HEK293 (cell line): ENCODE data around the gene ARHGAP24.

ENCODE experiments used
- CTCF ChIA-PET: fragments of 350-600 bp; formaldehyde crosslinking; extraction: SDS; loops from one replicate; lab custom pipeline; 2021; ENCODE audit warnings: antibody characterized with exemption; lab: Yijun Ruan, JAX
- POLR2A ChIA-PET: fragments of 300-600 bp; formaldehyde crosslinking; extraction: SDS; loops from one replicate; lab custom pipeline; 2020; ENCODE audit warnings: antibody characterized with exemption, inconsistent platforms; lab: Yijun Ruan, JAX
- H3K27ac ChIP-seq: fragments of 200-500 bp; sonication (Bioruptor generic); 2 replicates; pipeline ENCODE4 v1.5.1; 2014; ENCODE audit warnings: low read depth, low read length, control low read depth, inconsistent platforms; ENCODE audit errors: extremely low read depth
- H3K36me3 ChIP-seq, 2 experiments: fragments of 200-500 bp in 1 of 2; sonication (Bioruptor generic) in 1 of 2; 1 replicate in 1 of 2; 2 replicates in 1 of 2; pipeline ENCODE4 v1.5.1; 2014 to 2017; ENCODE audit warnings: inconsistent platforms in 2 of 2, low read length in 2 of 2; ENCODE audit not compliant: control insufficient read depth in 2 of 2, insufficient read depth in 1 of 2
- H3K4me1 ChIP-seq: fragments of 200-500 bp; sonication (Bioruptor generic); 2 replicates; pipeline ENCODE4 v1.5.1; 2014; ENCODE audit warnings: mild to moderate bottlenecking, low read length, inconsistent platforms; ENCODE audit not compliant: control insufficient read depth, insufficient read depth
- H3K4me3 ChIP-seq: 2 replicates; pipeline ENCODE4 v1.5.1; 2011; ENCODE audit warnings: low read depth, mild to moderate bottlenecking, control low read depth, low read length, moderate library complexity
- H3K9me3 ChIP-seq: fragments of 200-500 bp; sonication (Bioruptor generic); 2 replicates; pipeline ENCODE4 v1.5.1; 2014; ENCODE audit warnings: low read depth, low read length, inconsistent platforms; ENCODE audit not compliant: control insufficient read depth, insufficient read depth
- GFI1B ChIP-seq: fragments of 450-650 bp; formaldehyde crosslinking; IDR thresholded peaks from 2 replicates; pipeline ENCODE4 v1.5.1; 2016; ENCODE audit warnings: missing biosample characterization, missing genetic modification characterization
- GLIS2 ChIP-seq: fragments of 450-650 bp; formaldehyde crosslinking; IDR thresholded peaks from 2 replicates; pipeline ENCODE4 v1.5.1; 2016; ENCODE audit warnings: missing biosample characterization, missing genetic modification characterization
- HOXA7 ChIP-seq: sonication (generic); formaldehyde crosslinking; IDR thresholded peaks from 2 replicates; pipeline ENCODE4 v1.8.1; 2022; ENCODE audit warnings: missing genetic modification reagents, borderline replicate concordance
- IKZF3 ChIP-seq: fragments of 450-650 bp; IDR thresholded peaks from 2 replicates; pipeline ENCODE4 v1.5.0; 2018; ENCODE audit warnings: missing biosample characterization, mild to moderate bottlenecking, missing genetic modification characterization, moderate library complexity
- OVOL3 ChIP-seq: fragments of 450-650 bp; formaldehyde crosslinking; IDR thresholded peaks from 2 replicates; pipeline ENCODE4 v1.5.1; 2016; ENCODE audit warnings: missing biosample characterization, missing genetic modification characterization
- REPIN1 ChIP-seq: fragments of 450-650 bp; formaldehyde crosslinking; IDR thresholded peaks from 2 replicates; pipeline ENCODE4 v1.5.1; 2017; ENCODE audit warnings: missing biosample characterization, missing genetic modification characterization, low read depth
- SALL2 ChIP-seq: fragments of 450-650 bp; formaldehyde crosslinking; IDR thresholded peaks from 2 replicates; pipeline ENCODE4 v1.5.0; 2017; ENCODE audit warnings: missing biosample characterization, mild to moderate bottlenecking, missing genetic modification characterization, borderline replicate concordance
- TCF7L2 ChIP-seq: IDR thresholded peaks from 2 replicates; pipeline ENCODE4 v1.6.1; 2011; ENCODE audit warnings: low read depth, mild to moderate bottlenecking, inconsistent platforms, low read length, moderate library complexity, borderline replicate concordance
- ZBTB48 ChIP-seq: fragments of 450-650 bp; formaldehyde crosslinking; IDR thresholded peaks from 2 replicates; pipeline ENCODE4 v1.5.1; 2016; ENCODE audit warnings: missing biosample characterization, missing genetic modification characterization
- ZBTB8A ChIP-seq: fragments of 450-650 bp; formaldehyde crosslinking; IDR thresholded peaks from 2 replicates; pipeline ENCODE4 v1.5.1; 2016; ENCODE audit warnings: missing biosample characterization, missing genetic modification characterization
- ZFP3 ChIP-seq: fragments of 450-650 bp; formaldehyde crosslinking; IDR thresholded peaks from 2 replicates; pipeline ENCODE4 v1.5.1; 2016; ENCODE audit warnings: low read depth, missing biosample characterization, missing genetic modification characterization
- ZIC2 ChIP-seq: fragments of 450-650 bp; formaldehyde crosslinking; IDR thresholded peaks from 2 replicates; pipeline ENCODE4 v1.5.1; 2016; ENCODE audit warnings: missing biosample characterization, missing genetic modification characterization
- ZNF10 ChIP-seq: fragments of 450-650 bp; formaldehyde crosslinking; IDR thresholded peaks from 2 replicates; pipeline ENCODE4 v1.5.1; 2017; ENCODE audit warnings: missing biosample characterization, missing genetic modification characterization
- ZNF140 ChIP-seq: fragments of 450-650 bp; formaldehyde crosslinking; IDR thresholded peaks from 2 replicates; pipeline ENCODE4 v1.5.1; 2016; ENCODE audit warnings: missing biosample characterization, missing genetic modification characterization
- ZNF19 ChIP-seq: fragments of 450-650 bp; formaldehyde crosslinking; IDR thresholded peaks from 2 replicates; pipeline ENCODE4; 2016; ENCODE audit warnings: missing biosample characterization, missing genetic modification characterization, low read depth
- ZNF202 ChIP-seq: fragments of 450-650 bp; formaldehyde crosslinking; IDR thresholded peaks from 2 replicates; pipeline ENCODE4 v1.5.1; 2016; ENCODE audit warnings: missing biosample characterization, missing genetic modification characterization, borderline replicate concordance
- ZNF394 ChIP-seq: fragments of 450-650 bp; formaldehyde crosslinking; IDR thresholded peaks from 2 replicates; pipeline ENCODE4 v1.5.1; 2016; ENCODE audit warnings: missing biosample characterization, missing genetic modification characterization, mild to moderate bottlenecking, moderate library complexity, borderline replicate concordance
- ZNF404 ChIP-seq: fragments of 450-650 bp; formaldehyde crosslinking; IDR thresholded peaks from 2 replicates; pipeline ENCODE4 v1.5.1; 2017; ENCODE audit warnings: missing biosample characterization, missing genetic modification characterization
- ZNF473 ChIP-seq: fragments of 450-650 bp; formaldehyde crosslinking; IDR thresholded peaks from 2 replicates; pipeline ENCODE4 v1.5.1; 2017; ENCODE audit warnings: missing biosample characterization, missing genetic modification characterization
- ZNF585B ChIP-seq: fragments of 450-650 bp; formaldehyde crosslinking; IDR thresholded peaks from 2 replicates; pipeline ENCODE4 v1.5.1; 2016; ENCODE audit warnings: missing biosample characterization, missing genetic modification characterization
- ZNF596 ChIP-seq: fragments of 450-650 bp; IDR thresholded peaks from 2 replicates; pipeline ENCODE4 v1.5.0; 2018; ENCODE audit warnings: missing biosample characterization, mild to moderate bottlenecking, missing genetic modification characterization, moderate library complexity
- ZNF629 ChIP-seq: fragments of 450-650 bp; formaldehyde crosslinking; IDR thresholded peaks from 2 replicates; pipeline ENCODE4 v1.5.1; 2017; ENCODE audit warnings: missing biosample characterization, missing genetic modification characterization
- ZNF677 ChIP-seq: fragments of 450-650 bp; IDR thresholded peaks from 2 replicates; pipeline ENCODE4 v1.5.0; 2018; ENCODE audit warnings: missing biosample characterization, mild to moderate bottlenecking, missing genetic modification characterization, moderate library complexity
- ZNF747 ChIP-seq: fragments of 450-650 bp; formaldehyde crosslinking; IDR thresholded peaks from 2 replicates; pipeline ENCODE4 v1.5.1; 2016; ENCODE audit warnings: missing biosample characterization, missing genetic modification characterization
- ZNF76 ChIP-seq: fragments of 450-650 bp; formaldehyde crosslinking; IDR thresholded peaks from 2 replicates; pipeline ENCODE4; 2016; ENCODE audit warnings: low read depth, missing biosample characterization, missing genetic modification characterization, borderline replicate concordance
- ZNF791 ChIP-seq: fragments of 450-650 bp; formaldehyde crosslinking; IDR thresholded peaks from 2 replicates; pipeline ENCODE4 v1.5.1; 2016; ENCODE audit warnings: missing biosample characterization, missing genetic modification characterization
- ZSCAN23 ChIP-seq: fragments of 450-650 bp; formaldehyde crosslinking; IDR thresholded peaks from 2 replicates; pipeline ENCODE4 v1.5.1; 2016; ENCODE audit warnings: missing biosample characterization, missing genetic modification characterization
- TF ChIP-seq, protein P1 (sequence below): IDR thresholded peaks from 2 replicates; pipeline ENCODE4 v1.6.1; 2011; ENCODE audit warnings: mild to moderate bottlenecking, low read depth, low read length, borderline replicate concordance
- TF ChIP-seq, protein P2 (sequence below): fragments of 450-650 bp; formaldehyde crosslinking; IDR thresholded peaks from 2 replicates; pipeline ENCODE4 v1.5.1; 2017; ENCODE audit warnings: missing biosample characterization, missing genetic modification characterization
- TF ChIP-seq, protein P3 (sequence below): fragments of 450-650 bp; formaldehyde crosslinking; IDR thresholded peaks from 2 replicates; pipeline ENCODE4 v1.5.1; 2016; ENCODE audit warnings: missing biosample characterization, missing genetic modification characterization, borderline replicate concordance

ARHGAP24 gene

DNA sequence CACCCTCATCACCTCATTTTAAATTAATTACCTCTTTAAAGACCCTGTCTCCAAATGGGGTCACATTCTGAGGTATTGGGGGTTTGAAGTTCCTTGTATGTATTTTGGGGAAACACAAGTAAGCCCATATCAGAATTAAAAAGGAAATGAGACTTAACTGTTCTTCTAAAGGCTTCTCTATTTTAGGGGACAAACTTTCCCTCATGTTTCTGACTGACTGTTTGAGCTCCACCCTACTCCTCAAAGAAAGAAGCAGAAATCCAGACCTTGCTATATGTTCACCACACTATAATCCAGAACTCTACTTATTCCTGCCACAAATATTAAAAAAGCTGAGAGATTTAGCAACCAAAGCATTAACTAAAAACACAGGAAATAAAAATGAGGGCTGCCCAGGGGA lies 258.8 kb downstream of the ARHGAP24 start:
- ChIA-PET CTCF (no interaction called here), POLR2A (interaction anchor here (0.6 kb wide), 1 partner anchor 564 kb away, joined by 7 read pairs; no protein-coding TSS in a partner anchor)
- Histone ChIP-seq H3K27ac (no peak overlapping the region), H3K4me3 (no peak overlapping the region), H3K9me3 (no peaks in the 10 kb centered on the region), H3K4me1 (no peaks in the 10 kb centered on the region), H3K36me3 (no peaks in the 10 kb centered on the region)
- TF ChIP-seq ZNF596 (tag by site-specific recombination) (no peak), REPIN1 (tag by site-specific recombination) (no peak), ZSCAN23 (tag by site-specific recombination) (no peak), ZNF404 (no peak), ZNF19 (no peak), ZFP3 (no peak), TCF7L2 (no peak), ZBTB48 (tag by site-specific recombination) (no peak), OVOL3 (tag by site-specific recombination) (no peak), ZBTB8A (no peak), IKZF3 (tag by site-specific recombination) (no peak), SALL2 (tag by site-specific recombination) (no peak), ZNF140 (no peak), ZNF10 (no peak), ZNF747 (tag by site-specific recombination) (no peak)
- TF ChIP-seq, protein P1, sequence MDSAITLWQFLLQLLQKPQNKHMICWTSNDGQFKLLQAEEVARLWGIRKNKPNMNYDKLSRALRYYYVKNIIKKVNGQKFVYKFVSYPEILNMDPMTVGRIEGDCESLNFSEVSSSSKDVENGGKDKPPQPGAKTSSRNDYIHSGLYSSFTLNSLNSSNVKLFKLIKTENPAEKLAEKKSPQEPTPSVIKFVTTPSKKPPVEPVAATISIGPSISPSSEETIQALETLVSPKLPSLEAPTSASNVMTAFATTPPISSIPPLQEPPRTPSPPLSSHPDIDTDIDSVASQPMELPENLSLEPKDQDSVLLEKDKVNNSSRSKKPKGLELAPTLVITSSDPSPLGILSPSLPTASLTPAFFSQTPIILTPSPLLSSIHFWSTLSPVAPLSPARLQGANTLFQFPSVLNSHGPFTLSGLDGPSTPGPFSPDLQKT: no peak
- TF ChIP-seq, protein P2, sequence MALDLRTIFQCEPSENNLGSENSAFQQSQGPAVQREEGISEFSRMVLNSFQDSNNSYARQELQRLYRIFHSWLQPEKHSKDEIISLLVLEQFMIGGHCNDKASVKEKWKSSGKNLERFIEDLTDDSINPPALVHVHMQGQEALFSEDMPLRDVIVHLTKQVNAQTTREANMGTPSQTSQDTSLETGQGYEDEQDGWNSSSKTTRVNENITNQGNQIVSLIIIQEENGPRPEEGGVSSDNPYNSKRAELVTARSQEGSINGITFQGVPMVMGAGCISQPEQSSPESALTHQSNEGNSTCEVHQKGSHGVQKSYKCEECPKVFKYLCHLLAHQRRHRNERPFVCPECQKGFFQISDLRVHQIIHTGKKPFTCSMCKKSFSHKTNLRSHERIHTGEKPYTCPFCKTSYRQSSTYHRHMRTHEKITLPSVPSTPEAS (tag by site-specific recombination): no peak

DNA sequence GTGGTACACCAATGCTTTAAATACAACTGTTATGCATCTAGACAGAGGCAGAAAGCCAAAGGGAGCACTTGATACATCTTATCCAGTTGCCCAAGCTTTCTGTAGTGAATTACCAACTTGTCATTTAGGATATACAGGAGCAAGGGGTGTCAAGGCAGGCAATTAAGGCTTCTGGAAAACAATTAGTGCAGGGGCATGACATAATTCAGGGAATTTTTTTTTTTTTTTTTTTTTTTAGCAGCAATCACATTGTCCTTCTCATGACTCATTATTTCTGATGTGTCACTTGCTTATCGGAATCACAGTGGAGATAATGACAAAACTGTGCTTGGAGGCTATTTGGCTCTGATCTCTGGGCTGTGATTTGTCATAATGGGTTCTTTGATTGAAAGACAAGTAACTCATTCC lies 259.5 kb downstream of the ARHGAP24 start:
- CTCF ChIA-PET: no interaction called here
- no peak overlapping the region for H3K4me3 ChIP-seq
- H3K27ac ChIP-seq: no peak overlapping the region
- H3K4me1 ChIP-seq: no peaks in the 10 kb centered on the region
- POLR2A ChIA-PET: interaction anchor here (0.6 kb wide), 1 partner anchor 564 kb away, joined by 7 read pairs; no protein-coding TSS in a partner anchor
- no peaks in the 10 kb centered on the region for H3K9me3 ChIP-seq
- H3K36me3 ChIP-seq: no peaks in the 10 kb centered on the region
- TF ChIP-seq ZNF677 (no peak), GFI1B (tag by site-specific recombination) (peak; percentile 78), OVOL3 (tag by site-specific recombination) (no peak), ZNF629 (tag by site-specific recombination) (peak; percentile 48; the same call in 1 of the 2 replicates)
- TF ChIP-seq, all 188 proteins: peak for 2

DNA sequence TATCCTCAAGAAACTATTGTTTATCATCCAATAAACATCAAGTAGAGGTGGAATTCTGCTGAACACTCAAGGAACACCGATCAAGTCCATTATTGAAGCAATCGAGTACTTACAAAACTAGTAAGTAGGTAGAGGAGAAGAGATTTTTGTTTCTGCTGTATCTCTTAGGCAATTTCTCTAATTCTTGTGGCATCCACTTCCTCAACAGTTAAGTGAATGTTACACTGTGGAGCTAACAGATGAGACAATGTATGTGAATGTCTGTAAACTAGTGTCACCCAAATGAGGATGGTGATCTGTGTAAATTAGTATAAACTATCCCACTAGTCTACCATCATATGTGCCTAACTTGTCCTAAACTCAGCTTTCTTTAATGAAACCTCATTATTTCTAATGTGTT lies 261.6 kb downstream of the ARHGAP24 start:
- POLR2A ChIA-PET: no interaction called here
- no peaks in the 10 kb centered on the region for H3K4me1 ChIP-seq
- CTCF ChIA-PET: interaction anchor here (1.1 kb wide), 1 partner anchor 652 kb away, joined by 3 read pairs; no protein-coding TSS in a partner anchor
- H3K9me3 ChIP-seq: no peaks in the 10 kb centered on the region
- no peak overlapping the region for H3K4me3 ChIP-seq
- no peak overlapping the region for H3K27ac ChIP-seq
- H3K36me3 ChIP-seq: no peaks in the 10 kb centered on the region
- TF ChIP-seq ZNF202 (no peak), ZNF394 (tag by site-specific recombination) (no peak), ZNF585B (tag by site-specific recombination) (no peak), ZBTB48 (tag by site-specific recombination) (no peak), ZNF473 (tag by site-specific recombination) (no peak), ZBTB8A (no peak), OVOL3 (tag by site-specific recombination) (no peak), HOXA7 (CRISPR knock-in tag) (no peak), ZNF791 (no peak), ZIC2 (tag by site-specific recombination) (no peak), ZNF76 (no peak), GLIS2 (tag by site-specific recombination) (no peak)
- TF ChIP-seq, protein P3, sequence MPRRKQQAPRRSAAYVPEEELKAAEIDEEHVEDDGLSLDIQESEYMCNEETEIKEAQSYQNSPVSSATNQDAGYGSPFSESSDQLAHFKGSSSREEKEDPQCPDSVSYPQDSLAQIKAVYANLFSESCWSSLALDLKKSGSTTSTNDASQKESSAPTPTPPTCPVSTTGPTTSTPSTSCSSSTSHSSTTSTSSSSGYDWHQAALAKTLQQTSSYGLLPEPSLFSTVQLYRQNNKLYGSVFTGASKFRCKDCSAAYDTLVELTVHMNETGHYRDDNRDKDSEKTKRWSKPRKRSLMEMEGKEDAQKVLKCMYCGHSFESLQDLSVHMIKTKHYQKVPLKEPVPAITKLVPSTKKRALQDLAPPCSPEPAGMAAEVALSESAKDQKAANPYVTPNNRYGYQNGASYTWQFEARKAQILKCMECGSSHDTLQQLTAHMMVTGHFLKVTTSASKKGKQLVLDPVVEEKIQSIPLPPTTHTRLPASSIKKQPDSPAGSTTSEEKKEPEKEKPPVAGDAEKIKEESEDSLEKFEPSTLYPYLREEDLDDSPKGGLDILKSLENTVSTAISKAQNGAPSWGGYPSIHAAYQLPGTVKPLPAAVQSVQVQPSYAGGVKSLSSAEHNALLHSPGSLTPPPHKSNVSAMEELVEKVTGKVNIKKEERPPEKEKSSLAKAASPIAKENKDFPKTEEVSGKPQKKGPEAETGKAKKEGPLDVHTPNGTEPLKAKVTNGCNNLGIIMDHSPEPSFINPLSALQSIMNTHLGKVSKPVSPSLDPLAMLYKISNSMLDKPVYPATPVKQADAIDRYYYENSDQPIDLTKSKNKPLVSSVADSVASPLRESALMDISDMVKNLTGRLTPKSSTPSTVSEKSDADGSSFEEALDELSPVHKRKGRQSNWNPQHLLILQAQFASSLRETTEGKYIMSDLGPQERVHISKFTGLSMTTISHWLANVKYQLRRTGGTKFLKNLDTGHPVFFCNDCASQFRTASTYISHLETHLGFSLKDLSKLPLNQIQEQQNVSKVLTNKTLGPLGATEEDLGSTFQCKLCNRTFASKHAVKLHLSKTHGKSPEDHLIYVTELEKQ (tag by site-specific recombination): no peak
